Lower leg skin (tissue), 3 donors: Measurements from ENCODE around the gene GPC5.

Source experiments
- CTCF ChIP-seq, 3 donors: fragments of 450-650 bp; IDR thresholded peaks; one replicate each; pipeline ENCODE4 v1.5.1; 2016; ENCODE audit warnings: antibody characterized with exemption in 3 of 3, mild to moderate bottlenecking in 3 of 3, moderate library complexity in 2 of 3
- POLR2A ChIP-seq, 2 donors: fragments of 450-650 bp; IDR thresholded peaks; one replicate each; pipeline ENCODE4 v1.6.1; 2016 to 2017; ENCODE audit warnings: antibody characterized with exemption in 2 of 2, mild to moderate bottlenecking in 1 of 2, moderate library complexity in 1 of 2

GRCh38 chr13:91802957-91803356 is 404.5 kb downstream of the GPC5 start:
- TF ChIP-seq CTCF (IDR thresholded peaks at IDR 0.05): no peak
- no peak for TF ChIP-seq POLR2A (IDR thresholded peaks at IDR 0.05)
